SW 1271 (cell line): ENCODE data around the gene DCAF16.

Experiments
- DNase-seq, 2 experiments: peaks; one replicate each; lab custom pipeline; 2025; lab: John Stamatoyannopoulos, UW

Gene DCAF16

DNA sequence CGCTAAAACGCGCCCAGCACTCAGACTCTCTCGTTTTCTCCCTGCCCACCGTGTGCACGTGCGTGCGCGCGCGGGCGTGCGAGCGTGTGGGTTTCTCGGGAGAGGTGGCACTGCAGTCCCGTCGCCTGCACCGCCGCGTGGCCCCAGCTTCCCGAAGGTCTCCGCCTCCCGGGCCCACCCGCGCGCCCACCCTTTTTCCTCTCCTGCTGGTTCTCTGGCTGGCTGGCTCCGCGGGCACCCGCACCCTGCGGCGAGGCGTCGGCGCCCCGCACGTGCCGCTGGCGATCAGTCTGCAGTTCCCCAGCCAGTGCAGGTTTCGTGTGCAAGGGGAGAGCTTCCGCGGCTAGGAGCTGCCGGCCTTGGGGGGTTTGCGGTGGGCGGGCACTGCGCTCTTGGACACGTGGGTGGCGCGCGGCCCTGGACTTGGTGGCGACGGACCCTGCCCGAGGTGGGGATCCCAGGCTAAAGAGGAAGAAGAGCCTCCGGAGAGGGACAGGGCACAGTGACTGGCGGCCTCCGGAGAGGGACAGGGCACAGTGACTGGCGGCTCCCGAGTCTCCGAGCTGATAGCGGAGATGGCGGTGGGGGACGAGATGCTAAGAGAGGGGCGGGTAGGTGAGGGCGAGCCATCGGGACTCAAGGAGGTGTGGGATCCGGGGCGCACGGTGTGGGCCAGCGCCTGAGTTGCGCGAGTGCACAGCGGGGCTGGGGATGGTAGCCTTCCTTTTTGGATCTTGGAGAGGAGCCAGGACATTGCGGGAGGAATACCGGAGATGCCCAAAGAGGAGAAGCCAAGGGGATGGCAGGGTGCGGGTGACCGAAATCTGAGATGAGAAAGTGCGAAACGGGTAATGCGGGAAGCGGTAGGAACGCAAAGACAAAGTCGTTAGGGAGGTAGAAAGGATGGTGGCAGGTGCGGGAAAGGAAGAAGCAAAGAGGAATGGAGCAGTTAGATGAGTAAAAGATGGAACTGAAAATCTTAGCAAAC lies 29.0 kb downstream of the DCAF16 start, which contains the start of gene FAM184B:
FAM184B (minus strand) TSS at position 322 of the 988 bp plus-strand sequence. CDS start 322 bp downstream, outside the sequence.
- DNase-seq, result no peak

DNA sequence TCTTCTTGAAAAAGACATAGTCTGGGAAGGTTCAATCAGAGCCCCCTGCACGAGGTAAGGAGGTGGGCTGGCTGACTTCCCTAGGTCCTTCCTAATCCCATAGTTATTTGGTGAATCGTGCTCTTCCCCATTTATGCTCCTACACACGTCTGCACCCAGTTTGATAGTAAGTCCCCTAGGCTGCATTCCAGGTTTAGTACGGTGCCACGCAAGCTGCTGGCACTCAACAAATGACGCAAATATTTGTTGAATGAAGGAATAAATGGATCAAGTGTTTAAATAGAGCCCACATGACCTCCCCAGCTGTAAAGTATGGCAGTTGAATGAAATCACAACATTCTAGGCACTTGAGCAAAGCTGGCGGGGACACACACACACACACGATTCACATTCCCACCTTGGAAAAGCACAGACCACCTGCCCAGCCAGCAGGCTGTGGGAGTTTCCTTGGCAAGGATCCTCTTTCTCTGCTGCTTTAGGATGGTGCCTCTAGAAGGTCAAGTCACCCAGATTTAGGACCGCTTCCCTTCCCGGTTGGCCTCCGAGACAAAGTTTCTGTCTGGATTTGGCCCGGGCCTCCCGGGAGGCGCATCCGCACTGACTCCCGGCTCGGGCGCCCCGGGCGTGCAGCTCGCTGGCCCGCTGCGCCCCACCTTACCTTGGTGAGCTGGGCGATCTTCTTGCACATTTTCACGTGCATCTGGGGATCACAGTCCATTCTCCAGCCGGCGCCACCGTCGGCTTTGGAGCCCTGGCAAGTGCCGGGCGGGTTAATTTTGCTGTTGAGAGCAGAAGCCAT lies 29.9 kb downstream of the DCAF16 start:
- DNase-seq, result no peak

DNA sequence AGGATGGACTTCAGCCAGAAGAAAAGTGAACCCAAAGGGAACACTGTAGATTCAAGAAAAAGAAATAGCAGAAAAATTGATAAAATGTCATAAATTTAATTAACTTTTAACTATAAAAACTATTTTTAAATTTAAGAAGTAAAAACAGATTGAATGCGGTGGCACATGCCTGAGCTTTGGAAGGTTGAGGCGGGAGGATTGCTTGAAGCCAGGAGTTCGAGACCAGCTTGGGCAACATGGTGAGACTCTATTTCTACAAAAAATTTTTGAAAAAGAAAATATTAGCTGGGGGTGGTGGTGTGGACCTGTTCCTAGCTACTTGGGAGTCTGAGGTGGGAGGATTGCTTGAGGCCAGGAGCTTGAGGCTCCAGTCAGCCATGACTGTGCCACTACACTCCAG lies 32.1 kb downstream of the DCAF16 start:
- no peak for DNase-seq

DNA sequence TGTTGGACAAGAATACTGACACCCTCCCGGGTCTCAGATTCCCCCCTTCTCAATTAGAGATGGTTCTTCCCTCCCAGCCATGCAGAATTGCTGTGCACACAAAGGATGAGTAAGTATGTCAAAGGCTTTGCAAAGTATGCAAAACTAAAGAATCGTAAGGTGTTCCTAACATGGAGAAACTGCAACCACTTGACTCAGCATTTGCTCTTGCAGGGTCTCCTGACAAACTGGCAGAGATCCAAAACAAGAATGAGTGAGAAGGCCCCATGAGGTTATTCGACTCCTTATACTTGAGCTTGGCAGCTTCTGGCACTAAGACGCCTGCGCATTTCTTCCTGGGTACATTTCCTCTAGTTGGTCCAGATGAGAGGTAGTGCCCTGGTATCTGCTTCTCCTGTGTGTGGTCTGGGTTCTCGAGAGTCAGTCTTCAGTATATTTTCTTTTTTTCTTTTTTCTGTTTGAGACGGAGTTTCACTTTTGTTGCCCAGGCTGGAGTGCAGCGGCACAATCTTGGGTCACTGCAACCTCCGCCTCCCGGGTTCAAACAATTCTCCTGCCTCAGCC lies 37.3 kb downstream of the DCAF16 start:
- no peak for DNase-seq

DNA sequence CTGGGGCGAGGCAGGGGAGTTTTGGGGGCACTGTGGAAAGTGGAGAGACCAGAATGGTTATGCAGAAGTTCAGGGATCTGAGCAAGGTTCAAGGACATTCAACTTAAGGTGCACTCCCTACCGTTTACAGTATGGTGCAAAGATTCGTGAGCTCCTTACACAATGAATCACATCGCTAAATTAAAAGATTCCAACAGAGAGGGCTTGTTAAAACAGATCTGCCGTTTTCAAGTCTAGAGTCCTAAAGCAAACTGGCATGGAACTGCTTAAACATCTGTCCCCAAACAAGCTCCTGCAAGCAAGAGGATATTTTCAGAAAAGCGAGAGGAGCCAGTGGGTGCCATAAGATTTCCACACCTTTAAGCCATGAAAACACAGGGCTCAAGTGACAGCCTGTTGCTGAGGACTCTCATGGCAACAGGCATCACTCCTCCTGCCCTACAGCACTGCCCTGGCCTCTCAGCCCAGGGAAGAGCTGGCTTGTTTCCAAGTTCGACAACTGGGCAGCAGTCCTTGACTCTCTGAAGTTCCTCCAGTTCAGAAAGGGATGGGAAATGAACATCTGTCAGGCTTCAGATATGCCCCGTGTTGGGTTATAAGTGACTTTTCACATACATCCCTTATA lies 39.2 kb downstream of the DCAF16 start:
- no peak for DNase-seq

DNA sequence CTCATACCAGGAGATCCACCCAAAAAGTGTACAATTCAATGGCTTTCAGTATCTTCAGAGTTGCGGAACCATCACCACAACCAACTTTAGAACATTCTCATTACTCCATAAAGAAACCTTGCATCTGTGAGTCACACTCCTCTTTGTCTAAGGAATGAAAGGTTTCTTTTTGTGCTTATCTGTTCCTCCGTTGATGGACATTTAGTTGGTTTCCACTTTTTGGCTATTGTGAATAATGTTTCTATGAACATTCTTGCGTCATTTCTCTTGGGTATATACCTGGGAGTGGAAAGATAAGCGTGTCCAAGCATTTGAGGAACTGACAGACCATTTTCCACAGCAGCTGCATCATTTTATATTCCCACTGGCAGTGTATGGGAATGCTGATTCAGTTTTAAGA lies 39.7 kb downstream of the DCAF16 start:
- no peak for DNase-seq

DNA sequence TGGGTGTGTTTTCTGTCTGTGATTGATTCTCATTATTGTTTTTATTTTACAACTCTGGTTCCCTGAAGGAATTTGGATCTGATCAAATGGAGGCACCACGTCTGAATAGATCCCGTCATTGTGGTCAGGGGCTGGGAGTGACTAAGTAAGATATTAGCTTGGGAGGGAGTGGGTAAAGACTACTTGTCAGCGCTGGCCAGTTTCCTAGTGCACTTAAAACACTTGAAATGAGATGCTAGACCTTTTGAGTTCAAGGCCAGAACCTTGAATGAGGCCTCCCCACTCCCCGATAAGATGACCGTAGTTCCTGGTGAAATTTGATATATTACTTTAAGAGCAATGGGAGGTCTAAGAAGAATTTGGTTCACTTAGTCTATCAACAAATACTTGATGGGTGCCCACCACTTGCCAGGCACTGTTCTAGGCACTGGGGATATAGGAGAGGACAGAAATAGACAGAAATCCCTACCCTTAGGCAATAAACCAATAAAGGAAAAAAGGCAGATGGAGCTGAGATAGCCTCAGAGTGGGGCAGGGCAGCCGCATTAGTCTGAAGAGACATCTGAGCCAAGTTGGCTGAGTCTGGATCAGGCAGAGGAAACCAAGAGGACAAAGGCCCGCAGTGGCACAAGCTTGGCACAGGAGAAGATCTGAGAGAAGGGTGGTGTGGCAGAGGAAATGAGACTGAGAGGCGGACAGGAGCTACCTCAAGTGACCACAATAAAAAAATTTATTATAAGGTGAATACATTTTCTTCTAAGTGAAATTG lies 41.0 kb downstream of the DCAF16 start:
- no peak for DNase-seq

DNA sequence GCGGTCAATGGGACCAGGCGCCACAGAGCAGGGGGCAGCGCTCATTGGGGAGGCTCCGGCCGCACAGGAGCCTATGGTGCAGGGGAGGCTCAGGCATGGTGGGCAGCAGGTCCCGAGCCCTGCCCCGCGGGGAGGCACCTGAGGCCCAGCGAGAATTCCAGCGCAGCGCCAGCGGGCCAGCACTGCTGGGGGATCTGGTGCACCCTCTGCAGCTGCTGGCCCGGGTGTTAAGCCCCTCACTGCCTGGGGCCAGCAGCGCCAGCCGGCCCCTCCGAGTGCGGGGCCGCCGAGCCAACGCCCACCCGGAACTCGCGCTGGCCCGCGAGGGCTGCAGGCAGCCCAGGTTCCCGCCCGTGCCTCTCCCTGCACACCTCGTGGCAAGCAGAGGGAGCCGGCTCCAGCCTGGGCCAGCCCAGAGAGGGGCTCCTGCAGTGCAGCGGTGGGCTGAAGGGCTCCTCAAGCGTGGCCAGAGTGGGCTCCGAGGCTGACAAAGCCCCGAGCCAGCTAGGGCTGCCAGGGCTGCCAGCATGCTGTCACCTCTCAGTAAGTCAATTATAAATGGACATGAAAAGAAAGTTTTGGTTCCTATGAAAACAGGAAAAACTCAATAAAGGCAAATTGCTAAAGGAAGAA lies 43.6 kb downstream of the DCAF16 start:
- DNase-seq, result no peak

DNA sequence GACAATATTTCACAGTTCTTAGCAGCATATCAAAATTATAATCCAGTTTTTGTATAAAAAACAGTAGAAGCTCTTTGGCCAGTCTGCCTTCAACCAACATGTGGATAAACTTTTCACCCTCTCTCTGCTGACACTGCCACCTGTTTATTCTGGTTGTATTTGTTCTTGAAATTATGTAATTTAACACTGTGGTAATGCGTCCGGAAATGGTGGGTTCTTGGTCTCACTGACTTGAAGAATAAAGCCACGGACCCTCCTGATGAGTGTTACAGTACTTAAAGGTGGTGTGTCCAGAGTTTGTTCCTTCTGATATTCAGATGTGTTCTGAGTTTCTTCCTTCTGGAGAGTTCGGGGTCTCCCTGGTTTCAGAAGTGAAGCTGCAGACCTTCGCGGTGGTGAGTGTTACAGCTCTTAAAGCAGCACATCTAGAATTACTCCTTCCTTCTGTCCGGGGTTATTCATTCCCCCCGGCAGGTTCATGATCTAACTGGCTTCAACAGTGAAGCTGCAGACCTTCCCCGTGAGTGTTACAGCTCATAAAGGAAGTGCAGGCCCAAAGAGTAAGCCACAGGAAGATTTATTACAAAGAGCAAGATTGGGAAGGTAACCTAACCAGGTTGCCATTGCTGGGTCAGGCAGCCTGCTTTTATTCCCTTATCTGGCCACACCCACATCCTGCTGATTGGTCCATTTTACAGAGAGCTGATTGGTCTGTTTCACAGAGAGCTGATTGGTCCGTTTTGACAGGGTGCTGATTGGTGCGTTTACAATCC lies 44.9 kb downstream of the DCAF16 start:
- DNase-seq, result no peak

DNA sequence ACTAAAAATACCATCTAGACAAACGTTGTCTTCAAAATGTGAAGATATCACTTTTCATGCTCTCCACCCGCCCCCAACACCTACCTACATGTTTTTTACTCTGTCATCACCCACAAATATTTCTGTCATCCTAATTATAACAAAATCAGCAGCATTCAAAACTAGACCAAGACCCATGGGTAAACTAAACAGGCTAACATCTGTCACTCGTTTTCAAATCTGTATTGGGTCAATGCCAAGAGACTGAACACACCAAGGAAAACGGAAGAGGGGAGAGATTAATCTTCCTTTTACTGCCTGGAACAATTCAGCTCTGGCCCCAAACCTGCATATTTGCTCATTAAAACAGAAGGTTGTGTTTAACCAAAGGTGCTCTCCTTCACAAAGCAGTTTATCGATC lies 46.6 kb downstream of the DCAF16 start:
- no peak for DNase-seq

DNA sequence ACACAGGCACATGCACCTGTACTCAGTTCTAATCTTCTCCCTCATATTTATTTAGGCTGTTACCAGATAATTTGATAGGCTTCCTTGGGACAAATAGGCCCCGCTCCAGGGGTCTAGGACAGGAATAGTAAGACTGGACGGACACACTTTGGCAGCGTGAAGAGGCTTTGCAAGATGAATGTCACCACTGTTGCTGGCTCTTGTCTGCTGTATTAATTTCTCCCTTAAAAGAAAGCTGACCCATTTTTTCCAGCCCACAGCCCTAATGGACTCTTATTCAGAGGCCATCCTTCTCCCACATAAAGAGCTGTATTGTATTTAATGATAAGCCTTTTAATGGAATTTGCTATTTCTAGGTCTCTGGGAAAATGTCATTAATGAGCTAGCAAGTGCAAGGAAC lies 47.1 kb downstream of the DCAF16 start:
- no peak for DNase-seq

DNA sequence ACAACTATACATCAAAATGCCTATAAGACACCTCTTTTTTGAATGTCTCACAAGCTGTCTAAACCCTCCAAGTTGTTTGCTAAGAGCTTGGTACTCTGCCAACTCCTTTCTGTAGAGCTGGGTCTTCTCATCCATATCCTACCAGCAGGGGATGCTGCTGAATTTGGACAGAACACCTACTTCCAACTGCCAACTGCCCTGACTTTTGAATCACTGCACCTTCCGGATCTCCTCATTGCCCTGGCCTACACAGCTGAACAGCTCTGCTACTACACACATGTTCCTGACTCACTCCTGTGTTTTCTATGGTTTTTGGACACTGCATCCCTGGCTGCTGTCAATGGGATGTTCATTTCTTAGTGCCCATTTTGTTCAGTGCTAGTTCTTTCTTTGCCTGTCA lies 47.8 kb downstream of the DCAF16 start:
- DNase-seq, result no peak

DNA sequence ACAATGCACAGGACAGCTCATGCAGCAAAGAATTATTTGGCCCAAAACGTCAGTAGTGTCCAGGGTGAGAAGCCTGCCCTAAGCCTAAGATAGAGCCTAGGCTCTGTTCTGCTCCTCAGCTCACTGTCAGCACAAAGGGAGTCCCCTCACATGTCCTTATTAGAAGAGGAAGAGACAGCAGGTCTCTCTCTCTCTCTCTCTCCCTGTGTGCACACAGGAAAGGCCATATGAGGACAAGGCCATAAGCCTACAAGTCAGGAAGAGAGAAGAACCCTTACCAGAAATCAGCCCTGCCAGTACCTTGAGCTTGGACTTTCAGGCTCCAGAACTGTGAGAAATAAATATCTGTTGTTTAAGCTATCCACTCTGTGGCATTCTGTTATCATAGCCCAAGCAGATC lies 49.5 kb downstream of the DCAF16 start:
- no peak for DNase-seq

DNA sequence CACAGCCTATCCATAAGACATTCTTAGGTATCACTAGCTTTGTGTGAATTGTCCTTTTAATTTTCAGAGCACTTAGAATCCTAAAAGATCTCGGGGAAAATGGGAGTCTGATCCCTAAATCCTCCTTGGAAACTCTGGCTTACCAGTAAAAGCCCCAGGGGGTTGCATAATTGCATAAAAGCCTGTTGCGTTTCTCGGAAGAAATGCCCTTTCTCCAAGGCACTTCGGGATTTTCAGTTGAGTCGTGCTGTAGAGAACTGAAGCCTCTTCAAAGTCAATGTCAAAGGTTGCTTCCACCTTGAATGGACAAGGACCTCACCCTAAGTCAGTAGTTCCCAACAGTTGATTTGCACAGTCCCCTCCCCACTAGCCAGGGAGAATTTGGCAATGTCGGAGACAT lies 49.9 kb downstream of the DCAF16 start:
- no peak for DNase-seq

DNA sequence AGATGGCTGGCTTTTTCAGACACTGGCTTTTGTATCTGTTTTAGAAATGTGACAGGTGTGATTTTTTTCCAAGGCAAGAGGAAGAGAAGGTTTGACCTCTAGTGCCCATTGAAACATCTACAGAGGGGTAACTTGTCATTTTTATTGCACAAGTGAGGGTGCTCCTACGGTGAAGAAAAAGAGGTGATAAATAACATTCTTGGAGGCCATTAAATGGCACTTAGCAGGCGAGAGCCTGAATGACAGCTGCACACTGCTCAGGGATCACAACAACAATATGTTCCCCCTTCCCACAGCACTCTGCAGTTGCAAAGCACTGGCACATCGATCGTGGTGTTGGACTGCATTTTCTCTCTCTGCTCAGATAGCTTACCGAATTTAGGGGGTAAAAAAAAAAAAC lies 52.1 kb downstream of the DCAF16 start:
- no peak for DNase-seq

DNA sequence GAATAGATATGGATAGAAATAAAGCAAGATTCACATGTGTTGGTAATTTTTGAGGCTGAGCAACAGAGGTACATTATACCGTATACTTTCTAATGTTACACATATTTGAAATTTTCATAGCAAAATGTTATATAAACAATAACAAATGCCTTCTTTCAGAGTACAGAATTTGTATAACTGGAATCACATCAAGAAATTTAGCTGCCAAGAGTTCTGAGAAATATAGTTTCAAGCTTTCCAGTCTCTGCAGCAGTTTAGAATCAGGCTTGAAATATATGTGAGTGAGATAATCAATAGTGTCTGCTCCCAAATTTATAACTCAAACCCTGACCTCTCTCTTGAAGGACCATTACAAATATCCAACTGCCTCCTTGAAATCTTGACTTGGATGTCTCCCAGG lies 52.9 kb downstream of the DCAF16 start:
- no peak for DNase-seq

DNA sequence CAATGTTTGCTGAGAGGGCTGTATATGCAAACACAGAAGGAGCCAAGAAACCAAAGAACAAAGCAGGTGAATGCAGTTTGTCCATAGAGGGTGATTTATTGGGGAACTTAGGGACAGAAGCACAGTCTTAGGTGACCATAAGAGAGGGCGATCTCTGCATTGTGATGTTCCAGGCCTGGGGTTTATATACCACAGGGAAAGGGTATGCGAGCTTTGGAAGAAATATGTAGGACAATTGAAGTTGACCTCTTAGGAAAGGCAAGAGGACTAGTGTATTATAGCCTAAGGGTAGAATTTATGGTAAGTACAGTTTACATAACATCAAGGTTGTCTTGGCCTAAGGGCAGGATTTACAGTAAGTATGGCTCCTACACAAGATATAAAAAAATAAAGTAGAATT lies 56.9 kb downstream of the DCAF16 start:
- DNase-seq, result no peak
